Astrocyte of the cerebellum (primary cell): Measurements from ENCODE around the gene SCARB1.

Experiments used
- DNase-seq: peaks from one replicate; pipeline ENCODE4 v3.0.0-alpha.2; 2011; ENCODE audit warnings: low read depth
- H3K4me3 ChIP-seq: 2 replicates; pipeline ENCODE4 v1.5.1; 2011; ENCODE audit warnings: mild to moderate bottlenecking, low read depth, low read length, moderate library complexity
- in situ Hi-C: cut with HindIII; loops from 2 replicates; pipeline ENCODE4 v1.10.0; 2017; ENCODE audit warnings: low sequenced_read_pairs
- TF ChIP-seq, protein P1 (sequence below): IDR thresholded peaks from 2 replicates; pipeline ENCODE4 v1.5.1; 2012; ENCODE audit warnings: low read length, low read depth, moderate library complexity, mild to moderate bottlenecking; ENCODE audit errors: missing control alignments

The SCARB1 gene

DNA sequence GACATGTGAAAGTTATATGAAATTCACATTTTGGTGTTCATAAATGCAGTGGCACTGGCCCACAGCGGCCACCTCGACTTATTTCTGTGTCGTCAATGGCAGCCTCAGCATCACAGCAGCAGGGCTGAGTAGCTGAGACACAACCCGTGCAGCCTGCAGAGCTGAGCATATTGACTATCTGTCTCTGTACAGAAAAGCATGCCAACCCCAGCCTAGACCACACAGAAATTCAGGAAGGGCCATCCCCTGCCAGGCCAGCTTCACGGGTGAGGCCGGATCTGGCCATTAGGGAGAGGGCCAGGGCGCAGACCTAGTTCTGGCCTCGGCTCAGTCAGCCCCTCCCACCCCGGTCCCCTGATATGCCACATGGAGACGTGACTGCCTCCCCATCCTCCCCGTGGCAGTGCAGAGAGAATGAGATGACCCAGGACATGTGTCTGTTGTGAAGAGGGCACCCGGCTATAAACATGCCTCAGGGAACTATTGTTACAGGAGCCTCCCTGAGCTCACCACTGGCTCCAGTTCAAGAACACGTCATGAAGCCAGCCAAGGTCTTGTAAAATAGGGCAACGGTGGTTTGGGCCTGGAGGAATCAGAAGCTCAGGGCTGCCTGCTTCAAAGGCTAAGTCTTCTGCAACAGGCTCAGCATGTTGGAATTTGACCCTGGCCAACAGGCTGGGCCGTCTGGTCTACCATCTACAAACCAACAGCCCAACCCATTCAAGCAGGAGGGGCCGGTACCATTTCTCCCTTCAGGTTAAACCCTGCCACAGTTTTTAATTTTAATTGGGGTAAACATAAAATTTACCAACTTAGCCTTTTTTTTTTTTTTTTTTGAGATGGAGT lies 25.5 kb downstream of the SCARB1 start:
- H3K4me3 ChIP-seq = no peak overlapping the region
- TF ChIP-seq, protein P1, sequence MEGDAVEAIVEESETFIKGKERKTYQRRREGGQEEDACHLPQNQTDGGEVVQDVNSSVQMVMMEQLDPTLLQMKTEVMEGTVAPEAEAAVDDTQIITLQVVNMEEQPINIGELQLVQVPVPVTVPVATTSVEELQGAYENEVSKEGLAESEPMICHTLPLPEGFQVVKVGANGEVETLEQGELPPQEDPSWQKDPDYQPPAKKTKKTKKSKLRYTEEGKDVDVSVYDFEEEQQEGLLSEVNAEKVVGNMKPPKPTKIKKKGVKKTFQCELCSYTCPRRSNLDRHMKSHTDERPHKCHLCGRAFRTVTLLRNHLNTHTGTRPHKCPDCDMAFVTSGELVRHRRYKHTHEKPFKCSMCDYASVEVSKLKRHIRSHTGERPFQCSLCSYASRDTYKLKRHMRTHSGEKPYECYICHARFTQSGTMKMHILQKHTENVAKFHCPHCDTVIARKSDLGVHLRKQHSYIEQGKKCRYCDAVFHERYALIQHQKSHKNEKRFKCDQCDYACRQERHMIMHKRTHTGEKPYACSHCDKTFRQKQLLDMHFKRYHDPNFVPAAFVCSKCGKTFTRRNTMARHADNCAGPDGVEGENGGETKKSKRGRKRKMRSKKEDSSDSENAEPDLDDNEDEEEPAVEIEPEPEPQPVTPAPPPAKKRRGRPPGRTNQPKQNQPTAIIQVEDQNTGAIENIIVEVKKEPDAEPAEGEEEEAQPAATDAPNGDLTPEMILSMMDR = no peak
- in situ Hi-C loops = no loop called here
- DNase-seq = peak; percentile 97

DNA sequence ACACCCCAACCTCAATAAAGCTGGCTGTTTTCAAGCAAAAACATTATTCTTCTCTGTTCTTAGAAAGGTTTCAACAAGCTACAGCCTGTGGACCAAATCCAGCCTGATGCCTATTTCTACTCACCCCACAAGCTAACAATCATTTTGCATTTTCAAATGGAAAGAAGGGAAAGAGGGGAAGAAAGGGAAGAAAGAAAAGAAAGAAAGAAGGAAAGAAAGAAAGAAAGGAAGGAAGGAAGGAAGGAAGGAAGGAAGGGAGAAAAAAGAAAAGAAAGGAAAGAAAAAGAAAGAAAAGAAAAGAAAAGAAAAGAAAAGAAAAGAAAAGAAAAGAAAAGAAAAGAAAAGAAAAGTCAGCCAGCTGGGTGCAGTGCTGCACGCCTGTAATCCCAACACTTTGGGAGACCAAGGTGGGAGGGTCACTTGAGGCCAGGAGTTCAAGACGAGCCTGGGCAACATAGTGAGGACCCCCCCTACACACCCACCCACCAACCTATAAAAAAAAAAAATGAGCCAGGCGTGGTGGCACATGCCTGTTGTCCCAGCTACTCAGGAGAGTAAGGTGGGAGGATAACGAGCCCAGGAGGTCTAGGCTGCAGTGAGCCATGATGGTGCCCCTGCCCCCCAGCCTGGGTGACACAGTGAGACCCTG lies 26.3 kb downstream of the SCARB1 start:
- no peak overlapping the region for H3K4me3 ChIP-seq
- TF ChIP-seq, protein P1 = no peak
- no peak for DNase-seq
- in situ Hi-C loops = no loop called here

DNA sequence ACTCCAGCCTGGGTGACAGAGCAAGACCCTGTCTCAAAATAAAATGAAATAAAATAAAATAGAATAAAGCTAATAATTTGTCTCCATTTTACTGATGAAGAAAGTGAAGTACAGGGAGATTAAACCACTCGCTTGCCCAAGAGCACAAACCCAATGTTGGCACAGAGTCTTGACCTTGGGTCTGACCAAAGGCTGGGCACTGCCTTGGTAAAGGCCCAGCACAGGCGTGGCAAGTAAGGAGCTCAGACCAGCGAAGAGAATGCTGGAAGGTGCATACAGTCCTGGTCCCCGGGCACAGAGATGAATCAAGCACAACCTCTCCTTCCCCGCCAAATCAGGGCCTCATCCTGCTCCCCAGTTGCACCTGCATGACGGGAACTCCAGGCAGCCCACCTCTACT lies 26.9 kb downstream of the SCARB1 start:
- H3K4me3 ChIP-seq = no peak overlapping the region
- in situ Hi-C loops = no loop called here
- DNase-seq = no peak
- TF ChIP-seq, protein P1 = no peak

DNA sequence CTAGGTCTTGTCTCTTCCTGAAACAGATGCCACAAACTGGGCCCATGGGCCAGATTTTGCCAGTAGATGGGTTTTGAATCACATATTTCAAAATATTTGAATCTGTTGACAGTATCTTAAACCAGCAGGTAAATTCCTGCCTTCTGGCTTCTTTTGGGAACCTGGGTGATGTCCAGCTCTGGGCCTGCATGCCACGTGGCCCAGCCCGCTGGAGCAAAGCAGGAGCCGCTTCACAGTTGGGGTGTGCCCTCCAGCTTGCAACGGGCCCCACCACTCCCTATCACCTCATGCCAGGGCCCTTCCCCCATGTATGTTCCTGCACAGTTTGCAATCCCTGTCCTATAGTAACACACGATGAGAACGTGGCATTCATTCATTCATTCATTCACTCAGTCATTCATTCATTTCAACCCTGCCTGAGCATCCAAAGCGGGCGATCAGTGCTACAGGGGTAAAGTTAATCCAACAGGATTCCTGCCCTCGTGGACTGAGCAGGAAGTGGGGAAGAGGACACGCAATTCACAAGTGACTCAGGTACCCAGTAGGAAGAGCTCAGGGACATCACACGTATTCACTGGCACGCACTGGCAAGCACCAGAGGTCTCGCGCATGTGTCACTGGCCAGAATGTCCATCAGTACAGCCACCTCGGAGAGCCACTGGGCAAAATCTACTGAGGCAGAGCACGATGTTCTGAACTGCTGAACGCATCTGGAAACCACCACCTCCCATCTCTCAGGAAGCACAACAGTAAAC lies 27.8 kb downstream of the SCARB1 start:
- TF ChIP-seq, protein P1 = no peak
- in situ Hi-C loops = no loop called here
- no peak for DNase-seq
- H3K4me3 ChIP-seq = no peak overlapping the region

DNA sequence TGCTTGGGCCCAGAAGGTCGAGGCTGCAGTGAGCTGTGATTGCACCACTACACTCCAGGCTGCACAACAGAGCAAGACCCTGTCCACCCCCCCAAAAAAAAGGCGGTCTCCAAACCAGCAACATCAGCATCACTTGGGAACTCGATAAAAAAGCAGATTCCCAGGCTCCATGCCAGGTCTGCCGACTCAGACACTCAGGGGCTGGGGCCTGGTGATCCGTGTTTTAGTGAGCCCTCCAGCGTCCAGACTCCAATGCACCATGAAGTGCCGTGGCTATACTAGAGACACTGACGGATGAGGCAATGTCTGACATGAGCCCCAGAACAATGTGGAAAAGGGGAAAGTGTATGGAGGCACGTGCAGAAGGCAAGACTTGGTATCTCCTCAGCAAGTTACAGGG lies 28.8 kb downstream of the SCARB1 start:
- TF ChIP-seq, protein P1 = no peak
- no peak overlapping the region for H3K4me3 ChIP-seq
- in situ Hi-C loops = no loop called here
- no peak for DNase-seq

DNA sequence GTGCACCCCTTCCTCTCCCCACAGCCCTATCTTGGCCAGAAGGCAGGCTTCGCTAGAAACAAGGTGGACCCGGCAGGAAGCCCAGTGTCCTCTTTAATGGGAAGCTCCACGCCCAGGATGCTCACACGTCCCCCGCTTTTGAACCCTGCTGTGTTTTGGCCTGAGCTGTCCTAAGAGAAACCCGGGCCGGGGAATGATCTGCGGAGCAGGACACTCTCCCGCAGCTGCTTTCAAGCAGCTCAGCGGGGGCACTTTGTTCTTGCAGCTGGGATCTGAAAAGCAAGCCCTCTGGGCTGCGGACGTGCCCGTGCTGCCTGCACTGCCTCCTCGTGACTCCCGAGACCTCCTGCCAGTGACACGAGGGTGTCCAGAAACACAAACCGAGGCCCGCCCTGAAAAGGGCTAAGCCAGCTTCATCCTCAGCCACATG lies 30.0 kb downstream of the SCARB1 start:
- TF ChIP-seq, protein P1 = no peak
- H3K4me3 ChIP-seq = no peak overlapping the region
- in situ Hi-C loops = no loop called here
- DNase-seq = peak; percentile 29
